Stimulated activated naive CD4-positive, alpha-beta T cell (primary cell): ENCODE results near the gene TMEM59L.

Source experiments
- DNase-seq, 6 experiments: peaks; one replicate each; lab custom pipeline; 2025; lab: John Stamatoyannopoulos, UW

Gene TMEM59L

GRCh38 chr19:18659281-18660050, 46.8 kb downstream of the TMEM59L start:
- DNase-seq = no peak

GRCh38 chr19:18660051-18660910, 47.6 kb downstream of the TMEM59L start:
- DNase-seq = no peak

- no peak for DNase-seq
Observed at GRCh38 chr19:18660939-18661670, 48.4 kb downstream of the TMEM59L start.

DNA sequence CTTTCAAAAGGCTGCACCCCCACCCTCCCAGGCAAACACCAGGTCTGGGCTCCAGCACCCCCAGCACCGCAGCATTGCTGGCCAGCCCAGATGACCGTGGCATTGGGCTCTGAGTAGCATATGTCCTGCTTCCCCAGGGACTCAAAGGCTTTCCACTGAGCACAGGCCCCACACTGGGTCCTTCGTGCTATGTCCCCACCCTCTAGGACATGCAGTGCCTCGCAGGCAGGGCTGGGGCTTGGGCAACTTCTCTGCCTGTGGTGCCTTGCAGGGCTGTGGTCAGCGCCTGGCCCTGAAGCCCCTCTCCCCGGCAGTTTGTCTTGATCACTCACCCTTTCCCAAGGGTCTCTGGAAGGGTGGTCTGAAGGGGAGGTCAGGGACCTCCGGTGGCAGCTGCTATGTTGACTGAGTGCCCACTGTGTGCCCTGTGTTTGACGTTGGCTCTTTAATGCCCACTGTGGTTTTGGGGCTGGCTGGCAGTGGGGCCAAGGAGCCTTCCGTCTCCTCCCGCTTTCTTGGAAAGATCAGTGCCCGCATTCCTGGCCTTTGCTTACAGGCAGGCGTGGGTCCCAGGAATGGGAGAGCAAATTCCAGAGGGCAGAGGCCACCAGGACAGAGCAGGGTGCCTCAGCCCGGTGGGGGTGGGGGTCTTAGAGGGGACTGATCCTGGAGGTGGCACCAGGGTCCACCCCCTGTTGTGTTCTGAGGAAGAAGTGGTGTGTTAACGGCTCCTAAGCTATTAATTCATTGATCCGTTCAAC, 50.5 kb downstream of the TMEM59L start:
- no peak for DNase-seq

GRCh38 chr19:18663940-18664530, 51.4 kb downstream of the TMEM59L start:
- peak in 4 of 6 experiments; percentile 10 to 19 (median 14) for DNase-seq

- no peak for DNase-seq
Observed at GRCh38 chr19:18665771-18666202, 53.1 kb downstream of the TMEM59L start.

DNA sequence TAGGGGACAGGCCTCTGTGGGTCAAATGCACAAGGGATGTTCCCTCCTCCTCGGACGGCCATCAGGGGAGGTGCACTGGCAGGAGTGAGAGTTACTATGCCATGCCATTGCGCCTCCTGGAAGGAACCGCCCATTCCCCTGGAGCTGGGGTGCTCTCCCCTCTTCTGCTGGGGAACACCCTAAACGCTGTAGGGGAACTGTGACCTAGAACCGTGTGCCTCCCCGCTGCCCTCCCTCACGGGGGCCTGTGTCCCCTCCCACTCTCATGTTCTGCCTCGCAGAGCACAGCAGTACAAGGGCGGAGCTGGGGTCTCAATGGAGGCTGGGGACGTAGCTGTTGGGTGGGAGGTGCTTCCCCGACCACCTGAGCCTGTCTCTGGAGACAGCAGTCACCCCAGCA, 53.6 kb downstream of the TMEM59L start:
- no peak for DNase-seq

- DNase-seq = no peak
Observed at GRCh38 chr19:18666784-18667183, 54.1 kb downstream of the TMEM59L start.

DNA sequence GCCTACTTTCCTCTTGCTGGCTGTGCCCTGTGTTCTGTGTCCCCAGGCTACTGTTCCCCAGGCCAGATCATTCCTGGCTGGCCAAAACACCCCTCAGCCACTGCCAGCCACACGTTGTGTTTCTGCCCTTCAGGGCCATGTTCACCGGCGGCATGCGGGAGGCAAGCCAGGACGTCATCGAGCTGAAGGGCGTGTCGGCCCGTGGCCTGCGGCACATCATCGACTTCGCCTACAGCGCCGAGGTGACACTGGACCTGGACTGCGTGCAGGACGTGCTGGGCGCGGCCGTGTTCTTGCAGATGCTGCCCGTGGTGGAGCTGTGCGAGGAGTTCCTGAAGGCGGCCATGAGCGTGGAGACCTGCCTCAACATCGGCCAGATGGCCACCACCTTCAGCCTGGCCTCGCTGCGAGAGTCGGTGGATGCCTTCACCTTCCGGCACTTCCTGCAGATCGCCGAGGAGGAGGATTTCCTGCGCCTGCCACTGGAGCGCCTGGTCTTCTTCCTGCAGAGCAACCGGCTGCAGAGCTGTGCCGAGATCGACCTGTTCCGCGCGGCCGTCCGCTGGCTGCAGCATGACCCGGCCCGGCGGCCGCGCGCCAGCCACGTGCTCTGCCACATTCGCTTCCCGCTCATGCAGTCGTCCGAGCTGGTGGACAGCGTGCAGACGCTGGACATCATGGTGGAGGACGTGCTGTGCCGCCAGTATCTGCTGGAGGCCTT, 55.0 kb downstream of the TMEM59L start:
- no peak for DNase-seq

- no peak for DNase-seq
Observed at GRCh38 chr19:18668252-18668631, 55.6 kb downstream of the TMEM59L start.

DNA sequence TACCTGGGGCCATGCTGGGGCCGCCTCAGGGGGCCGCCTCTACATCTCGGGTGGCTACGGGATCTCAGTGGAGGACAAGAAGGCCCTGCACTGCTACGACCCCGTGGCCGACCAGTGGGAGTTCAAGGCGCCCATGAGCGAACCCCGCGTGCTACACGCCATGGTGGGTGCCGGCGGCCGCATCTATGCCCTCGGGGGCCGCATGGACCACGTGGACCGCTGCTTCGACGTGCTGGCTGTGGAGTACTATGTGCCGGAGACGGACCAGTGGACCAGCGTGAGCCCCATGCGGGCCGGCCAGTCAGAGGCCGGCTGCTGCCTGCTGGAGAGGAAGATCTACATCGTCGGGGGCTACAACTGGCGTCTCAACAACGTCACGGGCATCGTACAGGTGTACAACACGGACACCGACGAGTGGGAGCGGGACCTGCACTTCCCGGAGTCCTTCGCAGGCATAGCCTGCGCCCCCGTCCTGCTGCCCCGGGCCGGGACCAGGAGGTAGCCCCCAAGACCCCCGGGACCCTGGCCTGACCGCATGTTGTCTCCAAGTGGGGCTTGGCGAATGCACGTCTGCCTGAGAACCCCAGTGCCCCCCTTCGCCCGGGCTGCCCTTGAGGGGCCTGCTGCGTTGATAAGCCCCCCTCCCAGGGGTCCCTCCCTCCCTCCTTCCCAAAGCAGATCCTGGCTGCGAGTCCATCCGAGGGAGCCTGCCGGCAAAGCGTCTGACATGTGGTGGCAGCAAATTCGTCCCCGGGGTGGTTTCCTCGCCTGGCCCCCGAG, 56.3 kb downstream of the TMEM59L start:
- no peak for DNase-seq

GRCh38 chr19:18669524-18669817, 56.8 kb downstream of the TMEM59L start:
- no peak for DNase-seq

DNA sequence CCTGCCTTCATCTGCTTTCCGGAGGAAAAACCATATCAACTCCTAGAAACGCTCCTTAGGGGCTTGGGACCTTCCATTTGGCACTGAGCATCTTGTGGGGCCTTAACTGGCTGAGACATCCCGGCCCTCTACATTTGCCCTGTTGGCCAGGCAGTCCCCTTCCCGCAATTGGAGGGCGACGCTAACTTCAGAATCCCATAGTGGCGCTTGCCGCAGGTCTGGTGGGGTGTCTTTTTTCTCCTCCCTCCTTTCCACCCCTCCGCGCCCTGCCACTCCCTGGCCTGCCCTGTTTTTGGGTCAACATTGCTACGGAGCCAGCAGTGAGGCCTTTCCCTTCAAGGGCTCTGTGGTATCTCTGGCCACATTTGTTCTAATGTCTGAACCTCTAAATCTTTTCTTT, 57.2 kb downstream of the TMEM59L start:
- DNase-seq = no peak

GRCh38 chr19:18670312-18670711, 57.6 kb downstream of the TMEM59L start:
- no peak for DNase-seq
